Measurements from ENCODE around the gene GNG13.
"Not testable (repeated sequence)": the region's sequence is repeated elsewhere in the genome, so short reads cannot be mapped to it uniquely, and the experiment has no call there.

GNG13 gene, protein sequence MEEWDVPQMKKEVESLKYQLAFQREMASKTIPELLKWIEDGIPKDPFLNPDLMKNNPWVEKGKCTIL

DNA sequence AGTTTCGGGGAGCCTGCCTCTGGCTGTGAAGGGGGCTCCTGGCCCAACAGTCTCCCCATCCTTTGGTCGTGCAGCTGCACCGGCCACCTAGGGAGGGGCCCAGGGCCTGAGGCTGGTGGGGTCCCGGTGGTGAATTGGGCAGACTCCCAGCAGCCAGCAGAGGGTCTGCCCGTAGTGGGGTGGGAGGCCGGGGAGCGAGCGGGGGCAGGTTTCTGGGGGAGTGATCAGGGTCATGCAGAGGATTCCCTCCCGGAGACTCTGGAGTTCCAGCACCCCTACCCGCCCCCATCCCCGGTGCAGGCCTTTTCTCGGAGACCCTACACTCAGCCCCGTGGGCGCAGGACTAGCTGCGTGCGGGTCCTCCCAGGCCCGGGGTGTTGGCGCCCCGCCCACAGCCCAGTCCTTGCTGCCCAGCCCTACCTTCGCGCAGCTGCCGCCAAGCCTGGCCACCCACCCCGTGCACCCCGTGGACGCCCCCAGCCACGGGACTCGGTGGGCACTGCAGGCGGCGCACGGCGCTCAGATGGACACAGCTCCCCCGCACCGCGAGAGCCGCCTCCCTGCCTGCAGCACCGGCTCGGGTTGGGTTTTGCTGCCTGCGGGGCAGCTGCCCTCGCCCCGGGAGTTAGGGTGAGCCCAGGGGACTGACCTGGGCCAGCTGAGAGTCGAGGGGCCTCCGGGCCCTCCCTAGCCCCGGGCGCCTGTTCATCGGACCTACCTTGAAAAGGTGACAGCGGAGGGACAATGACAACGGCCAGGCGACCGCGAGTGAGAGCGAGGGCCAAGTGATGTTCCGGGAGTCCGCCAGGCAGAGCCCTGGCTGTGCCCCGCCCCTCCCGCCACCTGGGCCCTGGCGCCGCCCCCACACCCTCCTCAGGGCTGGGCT is at the start of gene GNG13:
Gene GNG13, minus strand, starts transcription at position 787 of the 886 bp plus-strand sequence. CDS start 1,657 bp downstream, outside the sequence.
- no peak for DNase-seq (ENCODE audit: low read depth)

DNA sequence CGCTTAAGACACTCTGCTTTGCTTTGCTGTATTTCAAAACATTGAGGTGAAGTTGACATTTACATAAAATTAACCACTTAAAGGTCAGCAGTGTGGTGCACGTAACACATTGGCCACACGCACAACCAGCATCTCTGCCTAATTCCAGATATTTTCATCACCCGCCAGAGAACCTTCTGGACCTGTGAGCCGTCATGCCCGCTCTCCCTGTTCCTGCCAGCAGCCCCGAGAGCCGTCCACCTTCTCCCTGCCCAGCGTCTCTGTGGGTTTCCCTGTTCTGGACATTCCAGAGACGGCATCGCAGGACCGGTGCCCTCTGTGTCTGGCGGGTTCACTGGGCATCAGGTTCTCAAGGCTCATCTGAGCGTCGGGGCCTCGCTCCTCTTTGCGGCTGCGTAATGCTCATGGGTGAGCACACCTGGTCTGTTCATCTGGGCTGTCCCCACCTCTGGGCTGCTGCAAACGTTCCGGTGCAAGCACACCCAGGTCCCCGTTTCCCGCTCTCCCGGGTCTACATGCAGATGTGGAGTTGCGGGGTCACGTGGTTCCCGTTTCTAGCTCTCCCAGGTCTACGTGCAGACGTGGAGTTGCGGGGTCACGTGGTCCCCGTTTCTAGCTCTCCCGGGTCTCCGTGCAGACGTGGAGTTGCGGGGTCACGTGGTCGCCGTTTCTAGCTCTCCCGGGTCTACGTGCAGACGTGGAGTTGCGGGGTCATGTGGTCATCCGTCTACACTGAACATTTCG is 48.1 kb upstream of the GNG13 start:
- no peak for DNase-seq (ENCODE audit: low read depth)

DNA sequence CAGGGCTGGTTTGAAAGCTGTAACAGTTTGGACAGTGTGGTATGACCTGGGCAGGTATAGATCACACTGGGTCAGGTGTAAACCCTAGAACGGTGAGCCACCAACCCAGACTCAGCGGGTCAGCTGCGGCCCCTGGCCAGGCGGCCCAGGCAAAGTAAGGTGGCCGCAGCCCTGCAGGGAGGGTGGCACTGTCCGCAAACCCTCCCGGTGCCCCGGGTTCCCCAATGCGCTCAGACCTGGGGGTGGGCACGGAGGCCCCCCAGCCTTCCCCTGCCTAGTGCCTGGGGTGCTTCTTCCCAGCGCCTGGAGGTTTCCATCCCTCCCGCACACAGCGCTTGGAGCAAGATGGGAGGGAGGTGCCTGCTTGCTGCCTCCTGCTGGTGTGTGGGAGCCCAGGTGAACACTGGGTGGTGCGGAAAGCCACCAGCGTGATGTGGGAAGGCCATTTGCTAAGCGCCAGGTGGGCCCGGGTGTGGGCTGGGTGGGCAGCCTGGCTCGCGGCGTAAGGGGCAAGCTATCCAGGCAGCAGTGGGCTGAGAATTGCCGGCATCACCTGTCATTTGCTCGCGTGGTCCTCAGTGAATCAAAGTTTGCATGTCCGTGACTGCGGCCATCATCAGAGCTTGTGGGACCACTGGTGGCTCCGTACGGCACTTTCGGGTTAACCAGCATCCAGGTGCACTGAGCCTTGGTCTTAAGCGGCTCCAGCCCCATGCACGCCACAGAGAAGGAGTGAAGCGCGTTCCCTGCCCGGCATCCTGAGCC is 47.3 kb upstream of the GNG13 start:
- DNase-seq (ENCODE audit: low read depth) = no peak

DNA sequence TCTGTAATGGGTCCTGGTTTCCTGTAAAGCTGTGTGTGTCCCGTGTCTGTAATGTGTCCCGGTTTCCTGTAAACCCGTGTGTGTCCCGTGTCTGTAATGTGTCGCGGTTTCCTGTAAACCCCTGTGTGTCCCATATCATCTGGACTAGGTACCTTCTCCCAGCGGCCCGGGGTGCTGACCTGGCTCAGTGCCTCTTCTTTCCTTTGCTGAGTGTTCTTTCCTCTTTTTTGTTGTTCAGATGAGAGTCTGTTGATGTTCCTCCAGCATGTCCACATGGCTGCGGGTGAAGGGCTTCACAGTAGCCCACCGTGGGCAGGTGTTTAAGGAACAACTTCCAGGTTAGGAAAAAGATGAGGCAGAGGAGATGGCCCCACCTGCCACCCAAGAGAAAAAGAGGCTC is 46.6 kb upstream of the GNG13 start:
- no peak for DNase-seq (ENCODE audit: low read depth)

DNA sequence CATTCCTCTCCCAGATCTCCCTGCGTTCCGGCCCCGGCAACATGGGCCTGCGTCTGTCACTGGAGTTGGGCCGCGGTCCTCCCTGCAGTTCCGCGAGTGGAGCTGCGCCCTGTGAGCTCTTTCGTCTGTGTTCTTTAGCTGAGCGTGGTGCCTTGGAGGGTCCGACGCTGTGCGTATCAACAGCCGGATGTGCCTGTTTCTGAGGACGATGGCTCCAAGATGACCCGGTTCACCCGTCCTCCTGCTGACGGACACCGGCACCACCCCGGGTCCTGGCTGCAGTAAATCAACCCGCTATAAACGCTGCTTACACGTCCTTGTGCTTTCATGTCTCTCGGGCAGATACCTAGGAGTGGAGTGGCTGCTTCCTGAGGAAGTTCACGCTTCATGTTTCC is 44.8 kb upstream of the GNG13 start:
- no peak for DNase-seq (ENCODE audit: low read depth)

DNA sequence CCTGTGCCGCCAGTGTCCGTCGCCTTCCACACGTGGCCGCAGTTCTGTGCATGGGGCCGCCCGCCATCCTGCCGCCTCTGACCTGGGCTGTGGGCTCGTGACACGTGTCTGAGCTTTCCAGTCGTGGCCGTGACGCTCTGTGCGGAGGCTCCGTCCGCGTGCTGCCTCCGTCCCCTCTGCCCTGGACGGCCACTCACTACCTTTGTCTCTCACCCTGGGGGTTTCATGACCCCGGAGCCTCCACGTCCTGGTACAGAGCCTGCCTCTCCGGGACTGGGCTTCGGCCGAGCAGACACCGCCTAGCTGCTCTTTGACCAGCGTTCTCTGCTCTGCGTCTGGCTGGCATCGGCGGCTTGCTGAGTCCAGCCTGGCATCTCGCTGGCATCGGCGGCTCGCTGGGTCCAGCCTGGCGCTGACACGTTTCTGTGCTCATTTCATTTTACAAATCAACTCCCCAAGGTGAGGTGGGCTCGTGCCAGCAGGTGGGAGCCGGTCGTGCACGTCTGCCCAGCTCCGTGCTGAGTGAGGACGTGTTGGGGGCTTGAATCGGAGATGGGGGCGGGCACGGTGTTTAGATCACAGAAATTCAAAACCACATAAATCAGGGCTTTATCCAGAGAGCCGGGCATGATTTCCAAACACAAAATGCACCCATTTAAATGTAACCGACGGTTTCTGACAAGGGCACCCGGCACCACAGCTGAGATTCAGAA is 44.3 kb upstream of the GNG13 start:
- no peak for DNase-seq (ENCODE audit: low read depth)

DNA sequence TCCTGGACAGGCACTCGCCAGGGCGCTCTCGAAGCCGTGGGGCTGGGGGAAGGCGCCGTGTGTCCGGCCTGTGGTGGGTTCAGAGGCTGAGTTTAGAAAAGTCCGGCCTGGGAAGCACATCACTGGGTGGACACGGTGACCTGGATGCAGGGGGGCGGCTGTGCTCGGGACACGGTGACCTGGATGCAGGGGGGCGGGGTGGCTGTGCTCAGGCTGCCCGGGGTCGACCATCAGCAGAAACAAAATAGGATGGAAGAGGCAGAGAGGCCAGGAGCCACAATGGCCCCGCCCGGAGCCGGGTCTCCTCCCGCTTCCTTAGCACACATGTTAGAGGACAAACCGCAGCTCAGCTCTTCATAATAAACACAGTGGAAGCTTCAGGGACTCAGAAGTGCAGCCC is 43.2 kb upstream of the GNG13 start:
- DNase-seq (ENCODE audit: low read depth) = no peak

DNA sequence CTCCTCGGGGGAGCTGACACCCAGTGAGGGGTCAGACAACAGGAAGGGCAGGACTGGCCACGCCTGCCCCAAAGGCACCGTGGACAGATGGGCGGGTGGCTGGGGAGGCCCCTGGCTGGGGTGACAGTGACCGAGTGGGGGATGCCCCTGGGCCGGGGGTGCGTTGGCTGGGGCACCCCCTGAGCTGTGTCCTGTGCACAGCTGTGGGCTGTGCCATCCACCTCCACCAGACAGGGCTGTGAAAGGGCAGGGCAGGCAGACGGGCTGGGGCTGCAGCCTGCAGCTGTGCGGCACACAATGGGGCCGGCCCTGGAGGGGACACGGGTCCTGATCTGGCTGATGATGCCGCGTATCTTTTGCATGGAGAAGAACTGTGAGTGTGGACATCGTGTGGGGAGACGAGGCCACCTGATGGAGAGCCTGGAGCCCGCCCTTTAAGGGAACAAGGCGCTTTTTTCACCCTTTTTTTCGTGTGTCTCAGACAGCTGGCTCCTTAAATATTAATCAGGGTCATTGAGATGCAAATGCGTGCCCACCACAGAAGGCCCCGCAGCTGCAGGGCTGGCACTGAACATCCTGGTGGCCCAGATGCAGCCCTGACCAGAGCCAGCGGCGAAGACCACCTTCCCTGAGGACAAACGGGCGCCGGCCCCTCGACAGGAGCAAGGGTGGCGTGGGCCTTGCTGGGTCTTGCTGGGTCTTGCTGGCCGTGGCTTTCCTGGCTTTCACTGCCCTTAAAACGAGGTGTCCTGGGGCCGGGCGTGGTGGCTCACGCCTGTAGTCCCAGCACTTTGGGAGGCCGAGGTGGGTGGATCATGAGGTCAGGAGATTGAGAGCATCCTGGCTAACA is 42.4 kb upstream of the GNG13 start:
- no peak for DNase-seq (ENCODE audit: low read depth)

DNA sequence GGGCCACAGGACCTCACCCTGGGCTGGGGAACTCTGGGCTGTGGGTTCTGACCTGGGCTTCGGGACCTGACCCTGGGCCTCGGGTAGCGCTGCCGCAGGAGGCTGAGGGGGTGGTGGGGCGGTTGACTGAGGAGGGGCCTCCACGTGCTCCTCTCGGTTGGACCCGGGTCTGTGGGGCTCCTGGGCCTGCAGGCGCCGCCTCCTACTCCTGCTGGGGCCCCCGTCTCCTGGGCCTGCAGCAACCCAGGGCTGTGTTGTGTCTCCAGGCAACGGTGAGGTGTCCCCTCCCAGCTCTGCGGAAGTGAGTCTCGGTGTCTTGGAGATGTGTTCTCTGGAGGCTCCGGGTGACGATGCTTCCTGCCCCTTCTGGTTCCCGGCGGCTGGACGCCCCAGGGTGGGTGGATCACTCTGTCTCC is 41.5 kb upstream of the GNG13 start:
- DNase-seq (ENCODE audit: low read depth) = no peak

DNA sequence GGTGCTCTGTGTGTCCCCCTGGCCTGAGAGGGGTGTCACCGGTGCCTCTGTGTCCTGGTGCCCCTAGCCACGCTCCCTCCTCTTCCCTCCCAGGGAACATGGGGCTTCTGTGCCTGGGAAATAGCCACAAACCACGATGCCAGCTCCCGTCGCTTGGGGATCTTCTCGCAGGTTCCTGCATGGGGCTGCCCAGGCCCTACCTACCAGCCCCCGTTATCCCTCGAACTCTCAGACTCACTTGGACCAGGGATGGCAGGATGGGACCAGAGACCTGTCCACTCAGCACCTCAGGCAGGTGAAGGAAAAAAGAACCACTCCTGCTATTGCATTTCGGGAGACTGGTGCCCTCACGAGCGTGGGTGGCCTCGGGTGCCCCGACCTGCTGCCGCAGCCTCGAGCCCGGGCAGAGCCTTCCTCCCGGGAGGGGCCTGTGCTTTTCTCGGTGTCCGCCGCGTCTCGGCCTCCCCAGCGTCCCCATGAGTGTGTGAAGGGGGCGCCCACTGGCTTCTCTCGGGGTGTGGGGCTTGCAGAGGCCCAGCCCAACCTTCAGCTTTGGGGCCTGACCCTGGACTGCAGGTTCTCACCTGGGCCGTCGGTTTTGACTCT is 41.0 kb upstream of the GNG13 start:
- no peak for DNase-seq (ENCODE audit: low read depth)

DNA sequence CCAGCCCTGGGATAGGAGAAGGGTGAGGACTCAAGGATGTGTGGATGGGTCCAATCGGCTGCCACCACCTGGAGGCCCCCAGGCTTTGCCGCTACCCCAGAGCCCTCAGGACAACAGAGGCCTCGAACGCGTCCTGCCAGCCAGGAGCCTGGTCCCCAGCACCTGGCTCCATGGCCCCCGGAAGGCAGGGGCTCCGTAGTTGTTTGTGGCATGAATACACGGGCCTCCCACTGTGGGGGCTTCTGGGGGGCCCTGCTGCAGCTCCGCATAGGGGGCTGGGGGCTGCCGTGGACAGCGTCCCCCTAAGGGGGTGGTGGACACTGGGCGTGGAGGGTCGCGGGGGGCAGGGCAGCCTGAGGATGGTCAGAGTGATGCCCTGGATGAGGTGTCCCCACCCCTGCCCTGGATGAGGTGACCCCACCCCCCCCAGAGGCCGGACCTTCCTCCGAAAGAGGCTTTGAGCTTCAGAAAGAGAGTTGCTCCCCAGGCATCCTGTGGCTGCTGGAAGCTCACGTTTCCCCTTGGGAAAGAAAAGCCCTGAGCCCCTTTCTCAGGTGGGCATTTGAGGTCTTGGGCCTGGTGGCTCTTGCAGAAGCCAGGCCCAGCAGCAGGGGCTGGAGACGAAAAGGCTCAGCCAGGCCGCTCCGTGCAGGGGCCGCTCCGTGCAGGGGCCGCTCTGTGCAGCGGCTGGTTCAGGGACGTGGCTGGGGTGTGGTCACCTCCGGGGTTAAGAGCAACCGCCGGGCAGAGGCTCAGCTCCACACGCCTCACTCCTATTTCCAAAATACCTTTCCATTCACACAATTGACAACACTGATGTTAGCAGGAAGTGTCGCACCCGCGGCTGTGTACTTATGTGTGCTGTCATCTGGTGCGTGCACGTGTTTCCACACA is 40.3 kb upstream of the GNG13 start:
- no peak for DNase-seq (ENCODE audit: low read depth)

DNA sequence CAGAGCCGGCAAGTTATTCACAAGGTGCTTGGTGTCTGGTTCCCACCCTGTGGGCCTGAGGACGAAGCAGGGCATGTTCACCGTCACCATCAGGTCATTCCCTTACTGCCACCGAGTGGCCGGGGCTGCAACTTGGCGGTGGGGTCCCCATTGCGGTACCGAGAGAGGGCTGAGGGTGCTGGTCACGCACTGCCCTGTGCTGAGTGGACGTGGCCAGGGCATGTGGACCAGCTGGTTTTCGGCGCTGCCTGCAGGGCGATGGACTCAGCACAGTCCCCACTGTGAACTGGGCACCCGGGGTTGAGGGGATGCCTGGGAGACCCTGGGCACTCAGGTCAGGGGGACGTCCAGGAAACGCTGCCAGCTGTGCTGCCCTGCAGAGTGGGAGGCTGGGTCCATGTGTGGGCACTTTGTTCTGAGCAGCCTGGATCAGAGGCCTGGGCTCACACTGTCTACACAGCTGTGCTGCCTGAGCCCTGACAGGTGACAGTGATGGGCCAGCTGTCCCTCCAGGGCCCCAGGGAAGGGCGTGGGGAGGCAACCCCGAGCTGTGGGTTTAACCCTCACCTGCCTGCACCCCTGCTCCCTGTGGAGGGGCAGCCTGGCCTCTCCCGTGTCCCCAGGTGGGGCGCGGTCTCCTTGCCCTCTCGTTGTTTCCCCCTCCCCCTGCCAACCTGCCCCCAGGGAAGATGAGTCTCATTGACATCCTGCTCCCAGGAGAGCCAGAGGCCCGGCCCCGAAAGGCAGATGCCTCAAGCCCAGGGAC is 39.3 kb upstream of the GNG13 start:
- DNase-seq (ENCODE audit: low read depth) = no peak

DNA sequence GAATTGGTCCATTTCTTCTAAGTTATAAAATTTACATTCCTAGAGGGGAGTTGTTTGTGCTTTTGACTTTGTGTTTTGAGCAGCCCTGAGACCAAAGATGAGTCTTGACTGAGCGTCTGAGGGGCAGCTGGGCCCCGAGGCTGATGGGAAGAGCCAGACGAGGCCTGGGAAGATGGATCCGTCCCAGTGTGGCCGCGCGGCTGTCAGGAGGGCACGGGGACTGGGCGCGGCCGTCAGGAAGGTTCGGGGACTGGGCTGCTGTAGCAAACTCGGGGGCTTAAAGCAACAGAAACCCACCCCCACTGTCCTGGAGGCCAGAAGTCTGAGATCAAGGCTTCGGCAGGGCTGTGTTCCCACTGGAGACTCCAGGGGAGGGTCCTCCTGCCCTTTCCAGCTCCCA is 38.2 kb upstream of the GNG13 start:
- DNase-seq (ENCODE audit: low read depth) = no peak

DNA sequence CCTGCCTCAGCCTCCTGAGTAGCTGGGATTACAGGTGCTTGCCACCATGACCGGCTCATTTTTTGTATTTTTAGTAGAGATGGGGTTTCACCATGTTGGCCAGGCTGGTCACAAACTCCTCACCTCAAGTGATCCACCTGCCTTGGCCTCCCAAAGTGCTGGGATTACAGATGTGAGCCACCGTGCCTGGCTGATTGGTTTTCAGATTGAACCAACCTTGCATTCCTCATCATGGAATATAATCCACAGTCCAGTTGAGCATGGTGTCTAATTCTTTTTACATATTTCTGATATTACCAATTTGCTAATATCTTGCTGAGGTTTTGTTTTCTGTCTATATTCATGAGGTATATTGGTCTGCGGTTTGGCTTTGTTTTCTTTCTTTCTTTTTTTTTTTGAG is 36.3 kb upstream of the GNG13 start:
- not testable (repeated sequence) for DNase-seq (ENCODE audit: low read depth)

DNA sequence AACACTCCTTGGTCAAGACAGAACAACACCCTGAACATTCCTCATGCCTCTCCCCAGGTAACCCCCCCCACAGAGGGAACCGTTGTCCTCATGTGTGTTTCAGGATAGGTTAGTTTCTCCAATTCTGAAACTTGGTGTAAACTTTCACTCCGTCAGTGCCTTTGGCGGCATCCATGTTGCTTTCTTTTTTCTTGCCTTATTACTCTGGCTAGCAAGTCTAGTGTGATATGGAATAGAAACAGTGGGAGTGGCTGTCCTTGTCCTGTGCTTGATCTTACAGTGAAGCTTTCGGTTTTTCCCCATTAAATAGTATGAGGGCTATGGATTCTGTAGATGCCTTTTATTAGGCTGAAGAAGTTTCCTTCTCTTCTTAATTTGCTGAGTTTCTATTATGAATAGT is 35.7 kb upstream of the GNG13 start:
- DNase-seq (ENCODE audit: low read depth) = no peak

DNA sequence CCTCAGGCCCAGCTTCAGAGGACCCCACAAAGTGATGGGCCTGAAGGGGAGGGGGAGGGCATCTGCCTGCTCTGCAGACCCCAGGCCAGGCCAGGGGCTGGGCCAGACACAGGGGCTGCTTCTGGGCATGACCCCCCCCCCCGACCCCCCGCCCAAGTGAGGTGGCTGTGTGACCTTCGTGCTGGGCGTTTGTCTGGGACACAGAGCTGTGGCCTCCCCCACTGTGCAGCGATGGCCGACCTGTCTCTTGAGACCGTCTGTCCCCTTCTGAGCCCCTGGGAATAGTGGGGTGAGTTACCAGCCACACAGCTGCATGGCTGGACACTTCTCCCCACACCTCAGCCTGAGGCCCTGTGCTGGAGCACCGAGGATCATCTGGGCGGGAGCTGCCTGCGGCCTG is 34.8 kb upstream of the GNG13 start:
- DNase-seq (ENCODE audit: low read depth) = no peak

DNA sequence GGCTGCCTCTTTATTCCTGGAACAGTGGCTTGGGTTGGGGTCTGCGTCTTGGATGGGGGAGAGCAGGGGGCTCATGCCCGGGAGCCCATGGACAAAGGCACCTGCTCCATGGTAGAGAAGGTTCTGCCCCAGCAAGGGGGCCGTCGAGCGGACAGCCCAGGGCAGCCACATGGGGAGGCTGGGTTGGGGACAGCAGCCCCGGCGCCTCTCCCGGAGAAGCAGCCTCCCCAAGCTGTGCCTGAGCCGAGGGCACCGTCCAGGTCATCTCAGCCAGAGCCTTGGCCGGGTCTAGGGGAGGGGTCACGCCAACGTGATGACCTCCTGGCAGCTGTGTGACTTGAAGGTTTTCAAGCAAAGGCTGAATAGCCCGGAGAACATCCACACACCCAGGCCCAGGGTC is 32.9 kb upstream of the GNG13 start:
- no peak for DNase-seq (ENCODE audit: low read depth)

DNA sequence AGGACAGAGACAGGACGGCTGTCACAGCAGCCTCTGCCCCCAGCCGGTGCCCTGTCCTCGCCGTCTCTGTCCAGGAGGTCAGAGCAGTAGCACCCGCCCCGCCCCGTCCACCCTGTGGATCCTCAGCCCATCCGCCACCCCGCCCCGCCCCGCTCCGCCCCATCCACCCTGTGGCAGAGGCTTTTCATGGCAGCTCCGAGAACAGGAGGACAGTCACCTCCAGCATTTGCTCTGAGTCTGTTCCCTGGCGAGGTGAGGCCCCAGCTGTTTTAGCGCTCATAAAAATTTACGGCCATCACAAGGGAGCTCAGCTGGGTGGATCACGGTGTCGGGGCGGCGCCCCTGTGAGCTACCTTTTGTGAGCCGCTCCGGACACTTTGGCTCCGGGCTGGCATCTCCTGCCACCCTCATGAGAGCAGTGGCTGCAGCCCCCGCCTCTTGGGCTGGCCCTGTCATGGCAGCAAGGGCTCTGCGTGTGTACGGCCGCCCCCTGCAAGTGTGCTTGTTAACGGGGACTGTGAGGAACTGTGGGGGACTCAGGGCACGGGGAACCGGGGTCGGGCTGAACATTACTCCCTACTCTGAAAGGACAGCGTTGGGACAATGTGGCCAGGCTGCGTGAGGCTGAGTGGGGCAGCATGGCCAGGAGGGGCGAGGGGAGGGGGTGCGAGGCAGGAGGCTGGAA is 32.3 kb upstream of the GNG13 start:
- DNase-seq (ENCODE audit: low read depth) = no peak
